GM19023 (cell line): ENCODE results near the gene TAAR1.
A peak's percentile ranks its signal among the peaks of the same experiment; 100 is the strongest.
"Not testable (repeated sequence)": the region's sequence is repeated elsewhere in the genome, so short reads cannot be mapped to it uniquely, and the experiment has no call there.

Source experiments
- ATAC-seq: cut with Tn5 transposase; IDR thresholded peaks from one replicate; pipeline ENCODE4 v1.9.1; 2021; ENCODE audit warnings: mild to moderate bottlenecking, moderate library complexity; ENCODE audit not compliant: unreplicated experiment

TAAR1 gene, protein sequence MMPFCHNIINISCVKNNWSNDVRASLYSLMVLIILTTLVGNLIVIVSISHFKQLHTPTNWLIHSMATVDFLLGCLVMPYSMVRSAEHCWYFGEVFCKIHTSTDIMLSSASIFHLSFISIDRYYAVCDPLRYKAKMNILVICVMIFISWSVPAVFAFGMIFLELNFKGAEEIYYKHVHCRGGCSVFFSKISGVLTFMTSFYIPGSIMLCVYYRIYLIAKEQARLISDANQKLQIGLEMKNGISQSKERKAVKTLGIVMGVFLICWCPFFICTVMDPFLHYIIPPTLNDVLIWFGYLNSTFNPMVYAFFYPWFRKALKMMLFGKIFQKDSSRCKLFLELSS

DNA sequence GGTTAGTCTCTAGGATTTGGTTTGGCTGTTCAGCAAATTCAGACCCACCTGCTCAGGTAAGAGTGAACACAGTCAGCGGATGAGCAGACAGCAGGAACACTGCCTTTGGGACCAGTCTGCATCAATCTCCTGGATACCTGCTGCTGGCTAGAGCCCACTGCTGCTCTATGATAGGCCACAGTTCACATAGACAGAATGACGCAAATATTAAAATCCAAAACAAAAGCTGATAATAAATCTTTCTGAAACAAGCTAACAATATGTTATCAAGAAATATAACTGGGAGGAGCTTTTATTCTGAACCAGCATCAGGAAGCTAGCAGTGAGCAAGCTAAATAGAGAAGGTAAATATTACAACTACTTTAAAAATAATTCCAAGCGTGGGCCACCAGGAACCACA lies at the start of gene TAAR1:
TAAR1 (minus strand) TSS at position 101 of the 400 bp plus-strand sequence. CDS start 13,179 bp downstream, outside the sequence.
- no peak for ATAC-seq

DNA sequence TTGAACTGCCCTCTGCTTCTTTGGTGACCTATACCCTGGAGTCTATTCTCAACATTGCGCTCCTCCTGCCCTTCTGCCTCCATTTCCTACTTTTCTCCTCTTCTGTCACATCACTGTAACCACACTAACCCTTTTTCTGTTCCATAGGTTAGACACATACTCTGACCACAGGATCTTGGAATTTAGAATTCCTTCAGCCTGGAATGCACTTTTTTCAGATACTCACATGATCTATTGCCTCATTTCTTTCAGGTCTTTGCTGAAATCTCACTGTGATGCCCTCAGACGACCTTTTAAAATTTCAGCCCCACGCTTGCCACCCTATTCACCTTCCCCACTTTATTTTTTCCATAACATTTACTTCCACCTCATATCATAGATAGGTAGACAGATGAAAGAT lies 49.8 kb upstream of the TAAR1 start:
- ATAC-seq, result no peak

- ATAC-seq, result no peak
These were observed 49.0 kb upstream of the TAAR1 start for GRCh38 chr6:132708002-132708401.

GRCh38 chr6:132706756-132707155 lies 47.8 kb upstream of the TAAR1 start:
- ATAC-seq, result not testable (repeated sequence)

DNA sequence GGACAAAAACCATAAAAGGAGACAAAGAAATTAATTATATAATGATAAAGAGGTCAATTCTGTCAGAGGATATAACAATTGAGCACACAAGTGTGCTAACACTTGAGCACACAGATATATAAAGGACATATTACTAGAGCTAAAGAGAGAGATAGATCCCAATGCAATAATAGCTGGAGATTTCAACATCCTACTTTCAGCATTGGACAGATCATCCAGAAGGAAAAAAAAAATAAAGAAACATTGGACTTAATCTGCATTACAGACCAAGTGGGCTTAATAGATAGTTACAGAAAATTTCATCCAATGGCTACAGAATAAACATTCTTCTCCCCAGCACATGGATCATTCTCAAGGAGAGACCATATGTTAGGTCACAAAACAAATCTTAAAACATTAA lies 45.0 kb upstream of the TAAR1 start:
- no peak for ATAC-seq

DNA sequence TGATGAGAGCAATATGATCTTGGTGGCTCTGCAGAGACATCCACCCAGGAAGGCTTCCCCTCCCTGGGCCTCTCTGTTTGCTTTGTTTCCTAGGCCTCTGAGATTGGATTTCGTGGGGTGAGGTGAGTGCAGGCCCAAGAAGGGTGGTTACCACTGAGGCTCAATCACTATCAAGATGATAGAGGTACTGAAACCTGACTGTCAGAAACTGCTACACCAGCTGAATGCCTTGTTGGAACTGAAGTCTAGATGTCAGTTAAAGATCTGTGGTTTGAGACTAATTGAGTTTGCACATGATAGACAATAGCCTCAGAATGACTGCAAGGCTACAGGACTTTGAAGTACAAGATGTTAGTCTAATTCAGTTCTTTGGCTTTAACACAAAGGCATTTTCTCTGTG lies 39.6 kb upstream of the TAAR1 start:
- ATAC-seq, result peak; percentile 57

DNA sequence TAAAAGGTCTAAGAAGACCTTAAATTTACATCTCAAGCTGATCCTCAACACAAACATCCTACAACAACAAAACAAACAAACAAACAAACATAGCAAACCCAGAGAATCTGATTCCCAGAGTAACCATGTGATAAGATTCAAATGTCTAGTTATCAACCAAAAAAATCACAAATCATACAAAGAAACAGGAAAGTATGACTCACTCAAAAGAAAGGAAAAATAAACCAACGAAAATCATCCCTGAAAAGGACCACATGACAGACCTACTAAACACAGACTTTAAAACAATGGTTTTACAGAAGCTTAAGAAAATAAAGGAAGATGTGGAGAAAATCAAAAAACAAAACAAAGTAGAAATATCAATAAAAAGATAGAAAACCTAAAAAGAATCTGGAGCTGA lies 36.8 kb upstream of the TAAR1 start:
- no peak for ATAC-seq

DNA sequence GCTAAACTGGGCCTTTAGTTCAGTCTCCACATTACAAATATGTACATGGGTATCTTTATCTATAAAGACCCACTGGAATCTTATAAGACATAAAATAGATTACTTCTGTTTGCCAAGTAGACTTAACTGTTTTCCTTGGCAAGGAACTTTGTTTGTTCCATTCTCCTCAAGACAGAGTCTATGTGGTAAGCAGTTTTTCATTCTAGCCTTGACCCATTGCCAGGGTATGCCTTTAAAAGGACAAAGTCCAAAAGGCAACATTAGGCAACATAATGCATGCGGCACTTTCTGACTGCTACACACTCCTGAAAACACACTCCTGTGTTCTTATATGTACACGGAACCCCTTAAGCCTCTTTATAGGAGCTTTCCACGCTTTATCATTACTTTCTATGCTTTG lies 34.5 kb upstream of the TAAR1 start:
- no peak for ATAC-seq

DNA sequence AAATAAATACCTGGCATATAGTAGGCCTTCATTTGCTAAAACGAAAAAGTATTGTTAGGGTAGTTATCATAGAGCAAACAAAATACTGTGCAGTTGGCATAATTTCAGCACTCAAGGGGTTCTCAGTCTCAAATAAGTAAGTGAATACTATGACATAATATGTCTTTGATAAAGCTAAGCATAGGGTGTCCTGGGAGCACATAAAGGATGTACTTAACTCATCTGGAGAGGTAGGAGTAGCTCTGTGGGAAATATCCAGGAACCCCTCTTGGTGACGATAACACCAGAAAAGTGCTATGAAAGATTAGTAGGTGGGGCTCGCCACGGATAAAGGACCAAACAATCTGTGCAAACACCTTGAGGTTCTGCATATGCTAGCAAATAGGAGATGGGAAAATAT lies 31.7 kb upstream of the TAAR1 start:
- no peak for ATAC-seq

DNA sequence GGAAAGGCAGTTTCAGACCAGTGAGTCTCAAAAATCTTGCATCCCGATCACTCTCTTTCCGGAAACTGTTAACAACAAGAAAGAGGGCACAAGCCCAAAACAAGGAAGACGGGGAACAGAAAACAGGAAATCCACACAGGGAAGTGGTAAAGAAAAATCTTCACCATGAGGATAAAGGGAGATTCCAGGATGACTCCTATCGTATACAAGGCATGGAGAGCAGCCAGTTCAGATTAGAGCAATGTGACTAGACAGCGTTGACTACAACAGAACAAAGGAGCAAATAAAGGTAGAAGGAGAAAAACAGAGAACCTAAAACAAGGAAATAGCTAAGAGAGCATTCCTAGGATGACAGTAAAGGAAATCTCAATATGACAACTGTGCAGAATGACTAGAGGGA lies 28.3 kb upstream of the TAAR1 start:
- no peak for ATAC-seq

DNA sequence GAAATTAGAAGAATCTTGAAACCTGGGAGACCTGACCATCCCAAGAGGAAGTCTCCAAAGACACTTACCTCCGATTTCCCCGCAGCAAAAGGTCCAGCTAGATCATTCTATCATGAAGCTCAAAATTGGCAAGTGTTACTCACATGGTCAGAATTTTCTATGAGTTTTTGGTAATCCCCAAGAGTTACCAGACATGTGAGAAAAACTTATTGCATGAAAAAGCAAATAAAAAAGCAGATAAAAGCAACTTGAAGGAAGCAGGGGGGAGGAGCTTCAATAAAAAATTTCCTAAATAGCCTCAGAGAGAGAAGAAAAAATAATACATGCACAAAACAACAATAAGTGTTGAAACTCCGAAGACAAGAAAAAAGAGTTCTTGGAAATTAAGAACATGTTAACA lies 27.5 kb upstream of the TAAR1 start:
- no peak for ATAC-seq

GRCh38 chr6:132685009-132685408 lies 26.0 kb upstream of the TAAR1 start:
- ATAC-seq, result no peak

DNA sequence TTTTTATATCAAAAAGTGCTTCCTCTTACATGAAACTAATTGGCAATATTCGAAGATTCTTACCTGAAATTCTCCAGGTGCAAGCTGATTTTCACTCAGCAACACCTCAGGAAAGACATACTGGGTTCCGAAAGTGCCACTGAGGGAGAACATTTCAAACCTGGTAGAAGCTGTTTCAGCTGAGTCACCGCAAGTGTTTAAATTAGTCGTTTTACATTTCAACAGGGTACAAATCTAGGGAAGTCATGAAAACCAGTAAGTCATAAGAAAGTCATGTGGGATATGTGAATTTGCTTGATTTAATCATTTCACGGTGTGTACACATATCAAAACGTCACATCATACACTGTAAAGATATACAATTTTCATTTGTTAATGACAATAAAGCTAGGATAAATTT lies 25.3 kb upstream of the TAAR1 start:
- ATAC-seq, result no peak

DNA sequence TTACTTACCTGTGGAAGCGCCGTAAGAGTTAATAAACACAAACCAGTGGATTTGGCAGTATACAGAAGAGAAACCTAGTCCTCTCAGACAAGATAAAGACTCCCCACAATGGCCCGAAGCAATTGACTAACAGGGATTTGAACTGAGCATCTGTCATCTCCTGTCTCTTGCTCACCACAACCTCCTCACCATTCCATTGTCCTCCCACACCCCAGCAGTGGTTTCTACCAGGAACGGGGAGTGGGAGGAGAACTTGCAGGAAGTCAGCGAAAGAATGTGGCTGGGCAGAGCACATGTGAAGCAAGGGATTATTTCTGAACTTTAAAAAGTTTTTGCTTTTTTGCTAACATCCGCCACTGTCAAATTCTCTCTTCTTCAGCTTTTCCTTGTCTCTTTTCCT lies 24.6 kb upstream of the TAAR1 start:
- no peak for ATAC-seq

- not testable (repeated sequence) for ATAC-seq
These were observed 20.1 kb upstream of the TAAR1 start for GRCh38 chr6:132679094-132679493.

GRCh38 chr6:132675749-132676148 lies 16.8 kb upstream of the TAAR1 start:
- ATAC-seq, result no peak

DNA sequence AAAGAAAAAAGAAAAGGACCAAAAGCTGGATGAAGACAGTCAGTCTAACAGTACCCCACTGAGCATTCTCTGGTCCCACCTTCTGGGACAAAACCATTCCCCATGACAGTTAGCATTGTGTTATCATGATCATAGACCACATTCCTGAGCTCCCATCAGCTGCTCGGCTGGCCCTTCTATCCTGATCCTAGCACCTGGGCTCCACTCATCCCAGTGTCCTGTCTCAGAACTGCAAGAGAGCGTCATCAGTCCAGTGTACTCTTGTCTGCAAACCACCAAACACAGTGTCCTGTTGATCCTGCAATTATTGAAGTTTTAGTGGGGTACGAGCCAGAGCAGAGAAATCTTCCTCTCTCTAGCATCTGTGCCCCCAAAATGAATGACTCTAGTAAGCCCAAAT lies 16.0 kb upstream of the TAAR1 start:
- no peak for ATAC-seq

DNA sequence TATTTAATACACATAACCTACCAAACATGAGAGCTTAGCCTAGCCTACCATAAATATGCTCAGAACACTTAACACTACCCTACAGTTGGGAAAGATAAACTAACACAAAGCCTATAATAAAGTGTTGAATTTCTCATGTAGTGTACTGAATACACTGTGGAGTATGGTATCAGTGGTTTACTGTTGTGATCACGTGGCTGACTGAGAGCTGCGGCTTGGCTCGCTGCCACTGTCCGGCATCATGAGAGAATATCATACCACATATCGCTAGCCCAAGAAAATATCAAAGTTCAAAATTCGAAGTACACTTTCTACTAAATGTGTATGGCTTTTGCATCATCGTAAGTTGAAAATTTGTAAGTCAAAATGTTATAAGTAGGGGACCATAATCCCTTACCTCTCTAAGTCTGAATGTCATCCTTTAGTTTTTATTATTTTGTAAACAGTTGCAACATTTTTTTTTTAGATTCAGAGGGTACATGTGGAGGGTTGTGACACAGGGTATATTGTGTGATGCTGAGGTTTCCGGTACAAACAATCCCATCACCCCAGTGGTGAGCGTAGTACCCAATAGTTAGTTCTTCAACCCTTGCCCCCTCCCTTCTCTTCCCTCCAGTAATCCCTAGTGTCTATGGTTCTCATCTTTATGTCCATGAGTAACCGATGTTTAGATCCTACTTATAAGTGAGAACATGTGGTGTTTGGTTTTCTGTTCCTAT lies 14.6 kb upstream of the TAAR1 start:
- ATAC-seq, result no peak

- no peak for ATAC-seq
These were observed 12.3 kb upstream of the TAAR1 start for GRCh38 chr6:132671295-132671694.

DNA sequence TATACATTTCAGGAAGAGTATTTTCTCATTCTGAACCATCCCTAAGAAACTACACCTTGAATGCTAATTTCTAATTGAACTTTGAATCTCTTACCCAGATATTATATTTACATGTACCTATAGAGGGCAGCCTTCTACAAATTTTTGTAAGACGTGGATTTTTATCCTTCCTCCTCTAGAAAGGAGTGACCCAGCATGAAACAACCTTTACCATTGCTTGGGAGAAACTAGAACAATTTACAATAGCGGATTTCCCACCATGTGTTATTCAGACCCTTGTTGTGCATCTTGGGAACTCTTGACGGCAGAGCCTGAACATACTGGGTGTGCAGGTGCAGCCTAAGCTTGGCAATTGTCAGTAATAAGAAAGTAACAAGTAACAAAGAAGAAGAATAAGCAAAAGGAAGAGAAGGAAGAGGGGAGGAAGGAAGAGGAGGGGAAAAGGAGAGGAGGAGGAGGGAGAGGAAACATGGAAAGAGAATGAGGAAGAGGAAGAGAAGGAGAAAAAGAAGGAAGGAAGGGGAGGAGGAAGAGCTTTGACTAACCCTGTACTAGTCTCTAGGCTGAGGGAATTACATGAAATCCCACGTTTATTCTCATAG lies 10.8 kb upstream of the TAAR1 start:
- ATAC-seq, result peak; percentile 67

- ATAC-seq, result no peak
These were observed 7.1 kb upstream of the TAAR1 start for GRCh38 chr6:132666118-132666517.
